IPS-NIHi7 (cell line): ENCODE measurements around the gene PAF1.

Experiments used
- DNase-seq: peaks from one replicate; pipeline ENCODE4 v3.0.0; 2012; ENCODE audit warnings: mixed read lengths; ENCODE audit errors: extremely low spot score

The PAF1 gene

GRCh38 chr19:39405958-39406655 lies 15.2 kb upstream of the PAF1 start:
- no peak for DNase-seq

GRCh38 chr19:39405261-39405957 lies 14.5 kb upstream of the PAF1 start:
- DNase-seq: no peak

- DNase-seq: peak; percentile 63
Measured at GRCh38 chr19:39403331-39404312, 12.7 kb upstream of the PAF1 start.

- DNase-seq: peak; percentile 75
Measured at GRCh38 chr19:39402346-39403300, 11.7 kb upstream of the PAF1 start.

- DNase-seq: no peak
Measured at GRCh38 chr19:39401549-39402345, 10.8 kb upstream of the PAF1 start.

GRCh38 chr19:39401070-39401548 lies 10.2 kb upstream of the PAF1 start:
- DNase-seq: no peak

- DNase-seq: no peak
Measured at GRCh38 chr19:39400061-39400460, 9.2 kb upstream of the PAF1 start.

- DNase-seq: no peak
Measured at GRCh38 chr19:39399668-39400050, 8.8 kb upstream of the PAF1 start.

- DNase-seq: no peak
Measured at GRCh38 chr19:39398297-39398864, 7.5 kb upstream of the PAF1 start.

GRCh38 chr19:39397360-39398296 lies 6.7 kb upstream of the PAF1 start:
- peak; percentile 85 for DNase-seq

GRCh38 chr19:39390451-39390750 lies 505 bp downstream of the PAF1 start:
- no peak for DNase-seq

GRCh38 chr19:39389631-39390414 lies 1.1 kb downstream of the PAF1 start:
- DNase-seq: no peak

- no peak for DNase-seq
Measured at GRCh38 chr19:39388657-39389056, 2.2 kb downstream of the PAF1 start.

- no peak for DNase-seq
Measured at GRCh38 chr19:39386557-39386956, 4.3 kb downstream of the PAF1 start.

- DNase-seq: no peak
Measured at GRCh38 chr19:39385629-39386411, 5.1 kb downstream of the PAF1 start.

- no peak for DNase-seq
Measured at GRCh38 chr19:39384839-39385568, 5.9 kb downstream of the PAF1 start.
